ENCODE results near the gene PLG.
"Not testable (repeated sequence)": the region's sequence is repeated elsewhere in the genome, so short reads cannot be mapped to it uniquely, and the experiment has no call there.

PLG gene

DNA sequence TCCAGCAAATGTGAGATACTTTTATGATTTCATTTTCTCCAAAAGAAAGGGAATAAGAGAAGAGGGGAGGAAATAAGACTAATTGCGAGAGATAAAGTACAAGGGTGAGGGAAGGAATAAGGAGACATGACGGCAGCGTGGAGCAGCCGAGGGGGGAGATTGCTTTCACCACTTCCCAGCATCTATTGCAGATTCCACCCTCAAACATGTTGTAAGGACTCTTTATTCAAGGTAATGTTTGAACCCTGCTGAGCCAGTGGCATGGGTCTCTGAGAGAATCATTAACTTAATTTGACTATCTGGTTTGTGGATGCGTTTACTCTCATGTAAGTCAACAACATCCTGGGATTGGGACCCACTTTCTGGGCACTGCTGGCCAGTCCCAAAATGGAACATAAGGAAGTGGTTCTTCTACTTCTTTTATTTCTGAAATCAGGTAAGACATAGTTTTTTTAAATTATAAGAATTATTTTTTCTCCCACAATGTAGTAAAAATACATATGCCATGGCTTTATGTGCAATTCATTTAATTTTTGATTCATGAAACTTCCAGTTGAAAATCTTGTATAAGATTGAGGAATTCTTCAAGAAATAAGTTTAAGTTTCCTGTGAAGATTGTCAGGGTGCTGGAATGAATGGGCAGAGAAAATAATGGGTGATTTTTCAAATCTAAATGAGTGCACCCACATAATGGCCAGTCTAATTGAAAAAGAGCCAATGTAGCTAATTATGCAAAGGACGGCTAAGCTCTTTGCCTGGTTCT lies at the start of gene PLG:
PLG (plus strand) TSS at position 327 of the 763 bp plus-strand sequence; CDS start at position 388, 61 bp downstream.
- not testable (repeated sequence) for DNase-seq

DNA sequence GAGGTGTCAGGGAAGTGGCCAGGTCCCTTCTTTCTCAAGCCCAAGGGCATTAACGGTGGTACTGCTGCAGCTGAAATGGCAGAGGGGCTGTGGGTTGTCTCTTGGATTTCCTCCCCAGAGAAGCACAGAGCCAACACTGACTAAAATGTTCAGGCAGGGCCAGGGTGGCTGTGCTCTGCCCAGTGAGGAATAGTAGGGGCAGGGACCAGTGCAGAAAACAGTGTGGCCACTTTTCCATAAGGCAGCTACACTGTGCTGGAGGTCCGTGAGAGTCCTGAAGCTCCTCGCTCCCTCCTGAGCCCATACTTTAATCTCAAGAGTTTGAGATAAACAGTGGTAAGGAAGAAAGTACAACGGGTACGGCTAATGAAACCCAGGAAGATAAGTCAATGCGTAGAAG lies 42.5 kb upstream of the PLG start:
- DNase-seq, result no peak

DNA sequence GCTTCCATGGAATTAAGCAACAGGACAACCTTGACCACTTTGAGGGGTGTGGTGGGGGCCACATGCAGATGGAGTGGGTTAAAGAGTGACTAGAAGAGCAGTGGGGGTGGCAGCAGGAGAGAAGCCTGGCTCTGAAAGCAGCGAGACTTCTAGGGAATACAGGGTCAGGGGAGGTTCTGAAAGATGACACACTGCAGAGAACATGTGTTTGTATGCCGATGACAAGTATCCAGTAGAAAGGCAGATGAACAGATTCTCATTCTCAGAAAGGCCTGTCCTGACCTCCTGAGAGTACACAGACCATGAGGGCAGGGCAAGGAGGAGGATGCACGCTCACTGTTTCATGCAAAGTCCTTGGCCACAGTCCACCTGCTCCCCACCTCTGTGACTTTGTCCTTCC lies 40.8 kb upstream of the PLG start:
- DNase-seq, result no peak

DNA sequence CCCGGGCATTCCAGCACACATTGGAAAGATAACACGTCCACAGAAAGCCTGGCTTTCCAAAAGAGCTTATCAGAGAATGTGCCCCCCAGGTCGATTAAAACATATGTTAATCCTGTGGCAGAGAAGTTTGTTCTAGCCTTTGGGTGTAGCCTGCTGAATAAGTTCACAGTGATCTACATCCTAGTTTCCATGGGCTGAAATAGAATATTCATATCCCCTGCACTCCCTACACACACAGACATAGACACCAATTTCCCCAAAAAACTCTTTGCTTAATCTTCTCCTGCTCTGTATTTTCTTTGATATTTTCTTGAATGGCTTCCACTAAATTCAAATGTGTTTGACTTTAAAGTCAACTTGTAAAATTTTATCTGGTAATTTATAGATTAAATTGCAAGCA lies 39.6 kb upstream of the PLG start:
- DNase-seq, result no peak

DNA sequence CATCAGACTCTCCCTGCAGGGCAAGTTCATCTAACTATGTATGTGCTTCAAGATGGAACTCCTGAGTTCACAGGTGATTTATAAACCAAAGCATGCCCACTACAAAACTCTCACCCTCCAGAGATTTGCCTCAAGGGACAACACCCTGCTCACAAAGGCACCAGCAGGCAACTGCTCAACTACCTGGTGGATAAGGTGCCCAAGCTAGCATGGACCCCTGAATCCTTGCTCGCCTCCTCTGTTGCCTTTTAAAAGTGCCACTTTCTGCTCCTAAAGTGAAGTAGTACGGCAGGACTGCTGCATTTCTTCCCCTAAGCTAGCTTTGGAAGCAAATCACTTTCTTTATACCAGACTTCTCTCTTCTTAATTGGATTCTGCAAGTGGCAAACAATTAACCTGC lies 39.2 kb upstream of the PLG start:
- DNase-seq, result no peak

DNA sequence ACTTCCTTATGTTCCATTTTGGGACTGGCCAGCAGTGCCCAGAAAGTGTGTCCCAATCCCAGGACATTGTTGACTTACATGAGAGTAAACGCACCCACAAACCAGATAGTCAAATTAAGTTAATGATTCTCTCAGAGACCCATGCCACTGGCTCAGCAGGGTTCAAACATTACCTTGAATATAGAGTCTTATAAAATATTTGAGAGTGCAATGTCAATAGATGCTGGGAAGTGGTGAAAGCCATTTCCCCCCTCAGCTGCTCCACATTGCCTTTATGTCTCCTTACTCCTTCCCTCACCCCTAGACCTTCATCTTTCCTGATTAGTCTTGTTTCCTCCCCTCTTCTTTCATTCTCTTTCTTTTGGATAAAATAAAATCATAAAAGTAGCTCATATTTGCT lies 37.8 kb upstream of the PLG start, which contains the start of gene LPA:
LPA (minus strand) TSS at position 78 of the 400 bp plus-strand sequence; CDS start at position 17, 61 bp downstream.
- not testable (repeated sequence) for DNase-seq

DNA sequence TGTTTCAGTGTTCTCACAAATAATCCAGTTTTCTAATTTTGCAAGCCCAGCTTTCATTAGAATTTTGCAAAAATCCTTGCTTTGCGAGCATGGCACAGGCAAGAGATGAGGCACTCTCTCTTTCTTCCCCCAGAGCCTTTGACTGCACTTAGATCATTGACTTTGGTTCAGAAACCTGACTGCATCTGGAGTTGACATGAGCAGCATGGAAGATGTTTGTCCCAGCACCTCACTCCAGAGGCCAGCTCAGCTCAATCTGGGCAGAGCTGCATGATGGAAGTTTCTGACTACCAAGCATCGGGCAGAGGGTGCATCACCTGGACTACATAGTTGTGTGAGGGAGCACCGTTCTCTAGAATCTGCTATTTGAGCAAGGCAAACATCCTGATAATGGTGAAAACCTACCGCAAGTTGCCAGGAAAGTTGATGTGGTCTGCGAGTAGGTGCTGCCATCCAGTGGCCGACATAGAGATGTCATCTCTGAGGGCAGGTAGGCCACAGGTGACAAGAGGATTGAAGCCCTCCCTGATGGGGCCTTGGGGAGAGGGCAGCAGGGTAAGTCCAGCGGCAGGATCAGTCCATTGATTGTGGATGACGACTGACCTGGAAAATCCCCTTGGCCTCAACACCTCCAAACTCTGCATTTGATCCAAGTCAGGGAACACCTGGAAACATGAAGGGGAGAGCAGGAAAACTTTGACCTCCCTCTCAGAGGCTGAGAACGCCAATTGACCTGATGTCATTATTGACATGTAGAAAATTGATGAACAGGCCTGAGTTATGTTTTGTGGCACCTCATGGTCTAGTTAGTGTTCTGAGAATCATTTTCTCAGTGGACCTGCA lies 34.2 kb upstream of the PLG start:
- DNase-seq, result peak; percentile 41

DNA sequence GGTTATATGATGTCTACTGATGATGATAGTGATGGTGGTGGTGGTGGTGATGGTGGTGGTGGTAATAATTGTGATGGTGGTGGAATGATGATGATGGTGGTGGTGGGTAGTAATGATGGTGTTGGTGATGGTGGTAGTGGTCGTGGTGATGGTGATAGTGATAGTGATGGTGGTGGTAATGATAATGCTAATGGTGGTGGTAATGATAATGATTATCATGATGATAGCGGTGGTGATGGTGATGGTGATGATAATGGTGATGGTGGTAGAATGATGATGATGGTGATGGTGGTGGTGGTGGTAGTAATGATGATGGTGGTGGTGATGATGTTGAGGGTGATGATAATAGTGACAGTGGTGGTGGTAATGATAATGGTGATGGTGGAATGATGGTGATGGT lies 33.5 kb upstream of the PLG start:
- DNase-seq, result no peak

DNA sequence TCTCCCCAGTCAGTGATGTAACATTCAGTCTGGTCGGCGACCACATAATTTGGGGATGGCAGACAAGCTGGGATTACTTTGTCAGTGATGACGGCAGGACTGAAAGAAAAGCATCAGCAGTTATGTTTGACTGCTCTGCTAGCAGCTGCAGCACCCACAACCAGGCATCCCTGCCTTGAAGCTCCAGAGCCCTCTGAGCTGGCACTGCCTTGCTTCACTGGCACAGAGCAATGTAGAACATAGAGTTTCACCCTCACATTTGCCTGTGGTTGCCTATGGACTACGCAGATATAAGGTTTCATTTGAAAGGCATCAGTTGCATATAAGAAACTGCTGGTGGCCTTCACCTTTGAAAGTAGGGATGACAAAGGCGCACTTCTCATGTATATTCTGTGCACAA lies 25.6 kb upstream of the PLG start:
- not testable (repeated sequence) for DNase-seq

DNA sequence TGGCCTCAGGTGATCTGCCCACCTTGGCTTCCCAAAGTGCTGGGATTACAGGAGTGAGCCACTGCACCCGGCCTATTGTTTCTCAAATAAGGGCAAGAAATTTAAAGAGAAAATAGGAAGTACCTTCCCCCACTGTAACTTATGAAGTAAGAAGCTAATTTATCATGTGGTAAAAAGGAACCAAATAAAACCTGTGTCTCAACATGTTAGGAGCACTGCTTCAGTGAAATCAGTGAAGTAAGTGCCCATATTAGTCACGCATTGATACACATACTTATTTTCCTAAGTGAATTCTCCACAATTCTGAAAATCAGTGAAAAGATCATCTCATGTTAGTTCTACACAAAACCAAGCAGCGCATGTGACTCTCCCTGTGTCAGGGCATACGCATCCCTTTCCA lies 23.8 kb upstream of the PLG start:
- no peak for DNase-seq

DNA sequence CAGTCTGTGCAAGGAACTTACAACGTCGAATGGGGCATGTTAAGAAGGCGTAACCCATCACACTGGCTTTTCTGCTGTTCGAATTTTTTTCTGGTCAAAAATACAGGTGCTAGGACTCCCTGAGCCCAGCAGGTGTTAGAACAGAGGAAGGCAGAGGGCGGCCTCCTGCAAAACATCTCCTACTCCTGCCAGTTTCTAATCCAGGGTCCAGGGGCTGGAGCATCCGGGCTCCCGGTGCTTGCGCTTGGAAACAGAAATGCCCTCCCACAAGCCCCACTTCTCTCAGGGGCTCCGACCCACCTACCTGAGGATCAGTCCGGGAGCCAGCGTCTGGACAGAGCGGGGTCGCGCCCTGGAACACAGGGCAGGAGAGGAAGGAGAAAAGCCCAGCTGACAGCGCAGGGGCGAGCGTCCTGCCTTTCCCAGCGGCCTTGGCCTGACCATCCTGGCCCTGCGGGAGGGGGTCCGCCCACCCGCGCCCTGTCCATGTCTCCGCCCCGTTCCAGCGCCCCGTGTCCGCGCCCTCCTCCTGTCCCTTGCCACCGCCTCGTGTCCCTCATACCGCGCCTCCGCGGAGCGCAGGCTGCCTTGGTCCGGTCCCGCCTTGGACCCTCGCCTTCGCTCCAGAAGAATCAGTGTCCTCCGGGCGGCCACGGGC lies 23.2 kb upstream of the PLG start:
- DNase-seq, result no peak

DNA sequence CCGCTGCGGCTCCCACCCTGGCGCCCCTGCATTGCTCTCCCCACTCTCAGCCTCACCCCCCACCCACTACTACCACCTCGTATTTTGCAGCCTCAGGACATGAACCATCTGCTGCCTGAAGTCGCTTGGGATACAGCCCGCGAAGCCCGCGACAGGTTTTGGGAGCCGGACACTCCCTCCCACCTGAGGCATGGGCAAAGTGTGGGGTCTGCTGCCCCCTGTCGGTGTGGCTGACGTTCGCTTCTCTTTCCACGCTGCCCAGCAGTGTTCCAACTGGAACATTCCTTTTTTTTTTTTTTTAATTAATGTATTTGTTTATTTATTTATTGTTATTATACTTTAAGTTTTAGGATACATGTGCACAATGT lies 22.7 kb upstream of the PLG start:
- peak; percentile 14 for DNase-seq

DNA sequence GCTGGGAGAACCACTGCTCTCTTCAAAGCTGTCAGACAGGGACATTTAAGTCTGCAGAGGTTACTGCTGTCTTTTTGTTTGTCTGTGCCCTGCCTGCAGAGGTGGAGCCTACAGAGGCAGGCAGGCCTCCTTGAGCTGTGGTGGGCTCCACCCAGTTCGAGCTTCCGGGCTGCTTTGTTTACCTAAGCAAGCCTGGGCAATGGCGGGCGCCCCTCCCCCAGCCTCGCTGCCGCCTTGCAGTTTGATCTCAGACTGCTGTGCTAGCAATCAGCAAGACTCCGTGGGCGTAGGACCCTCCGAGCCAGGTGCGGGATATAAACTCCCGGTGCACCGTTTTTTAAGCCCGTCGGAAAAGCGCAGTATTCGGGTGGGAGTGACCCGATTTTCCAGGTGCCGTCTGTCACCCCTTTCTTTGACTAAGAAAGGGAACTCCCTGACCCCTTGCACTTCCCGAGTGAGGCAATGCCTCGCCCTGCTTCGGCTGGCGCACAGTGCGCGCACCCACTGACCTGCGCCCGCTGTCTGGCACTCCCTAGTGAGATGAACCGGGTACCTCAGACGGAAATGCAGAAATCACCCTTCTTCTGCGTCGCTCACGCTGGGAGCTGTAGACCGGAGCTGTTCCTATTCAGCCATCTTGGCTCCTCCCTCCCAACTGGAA lies 16.8 kb upstream of the PLG start:
- DNase-seq, result not testable (repeated sequence)

DNA sequence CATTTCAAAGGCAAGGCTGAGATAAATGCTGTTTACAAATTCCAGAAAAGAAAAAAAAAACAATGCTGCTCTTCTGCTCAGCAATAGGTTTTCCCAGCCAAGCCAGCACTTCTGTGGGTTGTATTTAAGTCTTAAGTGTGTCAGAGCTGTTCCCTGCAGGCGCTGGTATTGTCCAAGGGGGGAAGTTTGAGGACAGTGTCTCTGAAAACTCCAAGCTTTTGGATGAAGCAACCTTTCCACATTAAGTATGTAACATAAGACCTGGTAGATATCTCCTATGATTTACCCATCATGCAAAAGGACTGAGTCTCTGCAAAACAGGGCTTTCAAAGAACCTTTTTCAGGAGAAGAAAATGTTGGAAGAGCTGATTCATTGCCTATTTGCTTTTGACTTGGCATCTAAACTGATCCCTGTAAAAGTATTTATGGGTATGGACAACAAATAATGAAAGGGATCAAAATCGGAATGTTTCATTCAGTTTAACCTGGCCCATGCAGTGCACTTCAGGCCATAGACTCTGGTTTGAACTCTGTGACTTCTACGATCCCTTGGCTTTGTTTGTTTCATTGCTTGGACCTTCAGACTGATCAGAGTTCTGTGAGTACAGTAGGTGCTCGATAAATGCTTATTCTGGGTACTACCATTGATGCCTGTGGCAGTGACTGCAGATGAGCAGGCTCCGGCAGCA lies 16.1 kb upstream of the PLG start:
- DNase-seq, result no peak

DNA sequence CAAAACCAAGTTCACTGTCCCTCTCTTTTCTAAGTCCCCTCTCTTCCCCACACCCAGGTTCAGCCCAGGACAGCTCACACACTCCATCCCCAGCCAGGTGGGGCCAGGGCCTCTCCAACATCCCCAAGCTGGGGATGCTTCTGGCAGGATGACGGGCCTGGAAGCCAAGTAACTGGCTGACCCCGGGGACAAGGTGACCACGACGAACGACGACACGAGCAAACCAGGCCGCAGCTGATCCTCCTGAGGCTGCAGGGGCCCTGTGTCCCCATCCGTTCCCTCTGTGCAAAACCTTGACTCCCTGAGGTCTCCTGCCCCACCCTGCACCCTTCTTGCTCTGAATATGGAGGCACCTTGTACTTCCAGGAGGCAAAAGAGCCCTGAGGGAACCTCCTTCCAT lies 11.6 kb upstream of the PLG start:
- no peak for DNase-seq

DNA sequence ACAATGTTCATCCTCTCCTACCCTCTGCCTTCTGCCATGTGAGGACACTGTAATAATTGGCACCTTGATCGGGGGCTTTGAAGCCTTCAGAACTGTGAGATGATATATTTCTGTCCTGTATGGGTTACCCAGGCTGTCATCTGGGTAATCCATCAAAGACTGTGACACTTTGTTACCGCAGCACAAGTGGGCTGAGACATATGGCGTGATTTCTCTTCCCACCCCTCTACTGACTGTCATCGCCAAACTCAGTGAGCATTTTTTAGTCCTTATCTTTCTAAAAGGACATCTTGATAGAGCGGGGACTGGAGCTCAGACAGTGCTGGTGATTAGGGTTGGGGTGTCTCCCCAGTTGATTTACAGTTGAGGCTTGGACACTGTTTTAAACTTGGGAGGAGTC lies 10.4 kb upstream of the PLG start:
- no peak for DNase-seq

DNA sequence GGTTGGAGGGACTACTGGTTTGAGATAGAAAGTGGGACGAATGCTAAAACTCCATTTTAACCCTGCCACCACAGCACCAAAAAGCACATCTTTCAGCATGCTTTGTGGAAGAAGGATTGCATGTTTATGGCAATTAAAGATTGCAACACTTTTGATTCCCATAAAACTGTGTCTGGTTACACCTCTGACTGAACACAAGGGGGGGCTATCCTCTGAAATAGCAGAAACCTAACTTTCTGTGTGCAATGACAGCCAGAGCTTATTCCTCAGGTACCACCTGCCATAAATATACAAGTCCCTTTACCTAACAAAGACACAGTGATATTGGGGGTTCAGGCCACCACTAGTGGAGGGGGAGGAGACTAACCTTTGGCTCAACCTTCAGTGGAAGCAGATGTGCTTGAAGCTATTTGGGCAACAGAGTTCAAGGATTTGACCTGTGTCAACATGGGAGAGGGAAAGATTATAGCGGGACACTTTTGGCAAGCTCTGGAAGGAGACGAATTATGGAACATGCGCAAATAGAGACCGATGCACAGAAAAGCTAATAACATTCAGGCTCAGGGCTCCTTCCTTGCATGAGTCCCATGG lies 9.6 kb upstream of the PLG start:
- no peak for DNase-seq

DNA sequence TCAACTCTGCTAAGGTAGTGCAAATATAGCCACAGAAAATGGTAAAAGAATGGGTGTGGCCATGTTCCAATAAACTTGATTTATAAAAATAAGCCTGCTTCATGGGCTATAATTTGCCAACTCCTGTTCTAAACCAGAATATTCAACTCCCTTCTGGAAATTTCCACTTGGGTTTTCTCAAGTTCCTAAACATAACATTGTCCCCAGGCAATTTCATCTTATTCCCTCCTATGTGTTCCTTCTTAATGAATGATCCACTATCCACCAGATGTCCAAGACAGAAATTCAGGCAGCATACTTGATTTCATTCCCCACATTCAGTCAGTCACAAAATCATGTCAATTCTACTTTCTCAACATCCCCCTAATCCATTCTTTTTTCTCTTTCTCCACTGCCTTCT lies 7.0 kb upstream of the PLG start:
- DNase-seq, result not testable (repeated sequence)

DNA sequence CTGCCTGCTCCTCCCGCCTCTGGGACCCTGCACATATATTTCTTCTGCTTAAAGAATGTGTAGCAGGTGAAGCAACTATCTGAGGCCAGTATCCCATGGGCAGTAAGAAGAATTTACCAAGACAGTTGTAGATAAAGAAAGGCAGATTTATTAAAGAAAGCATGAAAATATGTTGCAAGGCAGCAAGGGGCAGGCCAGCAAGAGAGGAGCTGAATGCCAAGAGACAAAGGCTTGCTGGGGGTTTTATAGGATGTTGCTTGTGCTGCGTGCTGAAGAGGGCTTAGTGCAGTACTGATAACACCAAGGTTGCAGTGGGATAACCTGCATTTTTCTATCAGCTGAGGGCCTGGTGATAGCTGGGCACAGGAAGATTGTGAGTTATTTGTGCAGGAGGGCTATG lies 6.4 kb upstream of the PLG start:
- DNase-seq, result not testable (repeated sequence)

DNA sequence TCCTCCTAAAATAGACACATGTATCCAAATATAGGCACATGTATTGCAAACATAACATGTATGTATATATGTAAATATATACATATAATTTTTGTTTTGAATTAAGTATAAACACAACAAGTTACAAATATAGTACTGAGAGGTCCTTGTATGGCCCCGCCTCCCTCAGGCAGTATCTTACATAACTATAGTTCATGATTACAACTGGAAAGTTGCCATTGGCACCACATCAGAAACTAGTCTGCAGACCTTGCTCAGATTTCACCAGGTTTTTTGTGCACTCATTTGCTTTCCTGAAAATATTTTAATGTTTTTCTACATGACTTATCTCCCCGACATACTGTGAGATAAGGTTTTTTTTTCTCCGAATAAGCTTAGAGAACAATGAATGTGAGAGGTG lies 5.2 kb upstream of the PLG start:
- not testable (repeated sequence) for DNase-seq

DNA sequence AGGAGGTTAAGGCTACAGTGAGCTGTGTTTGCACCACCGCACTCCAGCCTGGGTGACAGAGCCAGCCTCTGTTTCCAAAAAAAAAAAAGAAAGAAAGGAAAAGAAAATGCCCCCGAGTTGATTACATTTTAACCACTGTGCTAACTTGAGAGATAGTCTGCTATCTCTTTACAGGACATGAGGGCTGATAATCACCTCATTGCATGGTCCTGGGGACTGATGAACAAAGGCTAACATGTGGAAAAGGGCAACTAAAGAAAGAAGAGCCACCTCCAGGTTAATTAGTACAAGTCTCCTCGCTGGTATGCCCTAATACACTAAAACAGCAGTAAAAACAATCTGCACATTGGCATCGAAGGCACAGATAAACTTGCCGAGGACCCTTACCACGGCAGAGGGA lies 4.2 kb upstream of the PLG start:
- no peak for DNase-seq

DNA sequence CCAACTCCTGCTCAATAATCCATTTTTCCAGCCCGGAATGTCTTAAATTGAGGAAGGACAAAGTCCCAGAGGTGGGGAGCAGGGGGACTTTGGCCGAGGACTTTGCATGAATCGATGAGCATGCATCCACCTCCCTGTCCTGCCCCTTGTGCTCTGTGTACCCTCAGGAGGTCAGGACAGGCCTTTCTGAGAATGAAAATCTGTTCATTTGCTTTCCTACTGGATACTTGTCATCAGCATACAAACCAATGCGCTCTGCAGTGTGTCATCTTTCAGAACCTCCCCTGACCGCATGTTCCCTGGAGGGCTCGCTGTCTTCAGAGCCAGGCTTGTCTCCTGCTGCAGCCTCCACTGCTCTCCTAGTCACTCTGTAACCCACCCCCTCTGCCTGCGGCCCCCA lies 2.6 kb downstream of the PLG start:
- DNase-seq, result not testable (repeated sequence)
